Measurements from ENCODE around the gene HEXB. TPM values are rescaled to one million over a fixed set of nuclear protein-coding genes. Genes with fewer than 3 reads are reported as not detected.

The HEXB gene
- total and polyA plus RNA-seq, 2 of the 13 experiments (the other 11 are each of a cell fraction or from before 2014, with no cell fraction given), result 100 to 104 TPM

DNA sequence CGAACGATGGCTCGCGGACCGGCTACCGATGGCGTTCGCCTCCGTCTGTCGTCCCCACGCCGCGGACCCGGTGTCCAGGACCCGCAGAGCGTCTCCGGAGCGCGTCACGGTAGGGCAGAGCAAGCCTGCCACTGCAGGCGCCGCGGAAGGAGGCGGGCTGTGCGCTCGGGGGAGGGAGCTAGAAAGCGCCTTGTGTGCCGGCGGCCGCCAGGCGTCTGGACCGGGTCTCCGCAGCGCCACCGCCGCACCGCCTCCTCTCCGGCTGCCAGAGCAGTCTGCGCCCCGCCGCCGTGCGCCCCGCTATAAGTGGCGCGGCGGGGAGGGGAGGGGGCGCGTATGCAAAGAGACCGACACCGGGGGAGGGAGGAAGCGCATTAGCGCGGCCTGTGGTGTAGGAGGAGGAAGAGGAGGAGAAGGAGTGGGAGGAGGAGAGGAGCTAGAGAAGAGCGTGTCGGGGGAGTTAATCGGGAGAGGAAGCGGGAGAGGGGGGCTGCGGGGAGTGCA is 44.5 kb upstream of the HEXB start, which contains the start of gene ENC1 (continued):
- TF ChIP-seq, protein P1, sequence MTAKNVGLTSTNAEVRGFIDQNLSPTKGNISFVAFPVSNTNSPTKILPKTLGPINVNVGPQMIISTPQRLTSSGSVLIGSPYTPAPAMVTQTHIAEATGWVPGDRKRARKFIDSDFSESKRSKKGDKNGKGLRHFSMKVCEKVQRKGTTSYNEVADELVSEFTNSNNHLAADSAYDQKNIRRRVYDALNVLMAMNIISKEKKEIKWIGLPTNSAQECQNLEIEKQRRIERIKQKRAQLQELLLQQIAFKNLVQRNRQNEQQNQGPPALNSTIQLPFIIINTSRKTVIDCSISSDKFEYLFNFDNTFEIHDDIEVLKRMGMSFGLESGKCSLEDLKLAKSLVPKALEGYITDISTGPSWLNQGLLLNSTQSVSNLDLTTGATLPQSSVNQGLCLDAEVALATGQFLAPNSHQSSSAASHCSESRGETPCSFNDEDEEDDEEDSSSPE (CRISPR knock-in tag; IDR thresholded peaks at IDR 0.05), result peak; percentile 78; the same call in 1 of the 2 replicates
- TF ChIP-seq, protein P2, sequence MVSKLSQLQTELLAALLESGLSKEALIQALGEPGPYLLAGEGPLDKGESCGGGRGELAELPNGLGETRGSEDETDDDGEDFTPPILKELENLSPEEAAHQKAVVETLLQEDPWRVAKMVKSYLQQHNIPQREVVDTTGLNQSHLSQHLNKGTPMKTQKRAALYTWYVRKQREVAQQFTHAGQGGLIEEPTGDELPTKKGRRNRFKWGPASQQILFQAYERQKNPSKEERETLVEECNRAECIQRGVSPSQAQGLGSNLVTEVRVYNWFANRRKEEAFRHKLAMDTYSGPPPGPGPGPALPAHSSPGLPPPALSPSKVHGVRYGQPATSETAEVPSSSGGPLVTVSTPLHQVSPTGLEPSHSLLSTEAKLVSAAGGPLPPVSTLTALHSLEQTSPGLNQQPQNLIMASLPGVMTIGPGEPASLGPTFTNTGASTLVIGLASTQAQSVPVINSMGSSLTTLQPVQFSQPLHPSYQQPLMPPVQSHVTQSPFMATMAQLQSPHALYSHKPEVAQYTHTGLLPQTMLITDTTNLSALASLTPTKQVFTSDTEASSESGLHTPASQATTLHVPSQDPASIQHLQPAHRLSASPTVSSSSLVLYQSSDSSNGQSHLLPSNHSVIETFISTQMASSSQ (IDR thresholded peaks at IDR 0.05; ENCODE audit: low read depth), result peak; percentile 24; the same call in 1 of the 2 replicates
- TF ChIP-seq, protein P2 (CRISPR knock-in tag; IDR thresholded peaks at IDR 0.05; ENCODE audit: borderline replicate concordance), result peak; percentile 89
- TF ChIP-seq MTF1 (CRISPR knock-in tag; IDR thresholded peaks at IDR 0.05), result no peak
- TF ChIP-seq, protein P3, sequence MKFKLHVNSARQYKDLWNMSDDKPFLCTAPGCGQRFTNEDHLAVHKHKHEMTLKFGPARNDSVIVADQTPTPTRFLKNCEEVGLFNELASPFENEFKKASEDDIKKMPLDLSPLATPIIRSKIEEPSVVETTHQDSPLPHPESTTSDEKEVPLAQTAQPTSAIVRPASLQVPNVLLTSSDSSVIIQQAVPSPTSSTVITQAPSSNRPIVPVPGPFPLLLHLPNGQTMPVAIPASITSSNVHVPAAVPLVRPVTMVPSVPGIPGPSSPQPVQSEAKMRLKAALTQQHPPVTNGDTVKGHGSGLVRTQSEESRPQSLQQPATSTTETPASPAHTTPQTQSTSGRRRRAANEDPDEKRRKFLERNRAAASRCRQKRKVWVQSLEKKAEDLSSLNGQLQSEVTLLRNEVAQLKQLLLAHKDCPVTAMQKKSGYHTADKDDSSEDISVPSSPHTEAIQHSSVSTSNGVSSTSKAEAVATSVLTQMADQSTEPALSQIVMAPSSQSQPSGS (CRISPR knock-in tag; IDR thresholded peaks at IDR 0.05), result peak; percentile 77
- TF ChIP-seq CREM (IDR thresholded peaks at IDR 0.05), result no peak
- TF ChIP-seq CREM (CRISPR knock-in tag; IDR thresholded peaks at IDR 0.05), result no peak
- no peak for TF ChIP-seq REXO4 (CRISPR knock-in tag; IDR thresholded peaks at IDR 0.05; ENCODE audit: borderline replicate concordance)
- no peak for TF ChIP-seq ZNF143 (CRISPR knock-in tag; IDR thresholded peaks at IDR 0.05)
- TF ChIP-seq, protein P4, sequence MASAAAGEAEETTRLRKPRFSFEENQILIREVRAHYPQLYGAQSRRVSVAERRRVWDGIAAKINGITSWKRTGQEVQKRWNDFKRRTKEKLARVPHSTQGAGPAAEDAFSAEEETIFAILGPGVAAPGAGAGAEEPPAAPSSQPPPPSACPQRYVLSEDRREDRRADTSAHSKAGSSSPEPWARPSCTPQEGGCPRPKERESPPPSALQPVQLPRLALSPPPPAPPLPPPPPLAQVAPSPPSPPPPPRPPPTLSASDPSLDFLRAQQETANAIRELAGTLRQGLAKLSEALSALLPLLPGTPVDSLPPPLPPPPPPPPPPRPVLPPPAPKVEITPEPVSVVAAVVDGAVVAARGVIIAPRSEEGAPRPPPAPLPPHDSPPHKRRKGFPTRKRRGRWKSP (CRISPR knock-in tag; IDR thresholded peaks at IDR 0.05), result peak; percentile 96
- peak; percentile 52; the same call in 1 of the 2 replicates for TF ChIP-seq SIX4 (CRISPR knock-in tag; IDR thresholded peaks at IDR 0.05)
- TF ChIP-seq SMC3 (IDR thresholded peaks at IDR 0.05; ENCODE audit: low read length), result peak; percentile 5; the same call in 1 of the 2 replicates
- no peak for TF ChIP-seq ZNF256 (CRISPR knock-in tag; conservative IDR thresholded peaks at IDR 0.05)
- TF ChIP-seq GABPA (IDR thresholded peaks at IDR 0.05; ENCODE audit: low read depth, low read length), result no peak
- 0 out of 2 replicates have a peak, but pooled peaks have one; percentile 7 for TF ChIP-seq GABPA (CRISPR knock-in tag; IDR thresholded peaks at IDR 0.05; ENCODE audit: low read depth)
- TF ChIP-seq RARA (CRISPR knock-in tag; IDR thresholded peaks at IDR 0.05), result no peak; the same call in 1 of the 2 replicates
- TF ChIP-seq HHEX (CRISPR knock-in tag; IDR thresholded peaks at IDR 0.05), result no peak
- TF ChIP-seq, protein P5, sequence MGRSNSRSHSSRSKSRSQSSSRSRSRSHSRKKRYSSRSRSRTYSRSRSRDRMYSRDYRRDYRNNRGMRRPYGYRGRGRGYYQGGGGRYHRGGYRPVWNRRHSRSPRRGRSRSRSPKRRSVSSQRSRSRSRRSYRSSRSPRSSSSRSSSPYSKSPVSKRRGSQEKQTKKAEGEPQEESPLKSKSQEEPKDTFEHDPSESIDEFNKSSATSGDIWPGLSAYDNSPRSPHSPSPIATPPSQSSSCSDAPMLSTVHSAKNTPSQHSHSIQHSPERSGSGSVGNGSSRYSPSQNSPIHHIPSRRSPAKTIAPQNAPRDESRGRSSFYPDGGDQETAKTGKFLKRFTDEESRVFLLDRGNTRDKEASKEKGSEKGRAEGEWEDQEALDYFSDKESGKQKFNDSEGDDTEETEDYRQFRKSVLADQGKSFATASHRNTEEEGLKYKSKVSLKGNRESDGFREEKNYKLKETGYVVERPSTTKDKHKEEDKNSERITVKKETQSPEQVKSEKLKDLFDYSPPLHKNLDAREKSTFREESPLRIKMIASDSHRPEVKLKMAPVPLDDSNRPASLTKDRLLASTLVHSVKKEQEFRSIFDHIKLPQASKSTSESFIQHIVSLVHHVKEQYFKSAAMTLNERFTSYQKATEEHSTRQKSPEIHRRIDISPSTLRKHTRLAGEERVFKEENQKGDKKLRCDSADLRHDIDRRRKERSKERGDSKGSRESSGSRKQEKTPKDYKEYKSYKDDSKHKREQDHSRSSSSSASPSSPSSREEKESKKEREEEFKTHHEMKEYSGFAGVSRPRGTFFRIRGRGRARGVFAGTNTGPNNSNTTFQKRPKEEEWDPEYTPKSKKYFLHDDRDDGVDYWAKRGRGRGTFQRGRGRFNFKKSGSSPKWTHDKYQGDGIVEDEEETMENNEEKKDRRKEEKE (IDR thresholded peaks at IDR 0.05), result no peak
- TF ChIP-seq KAT8 (CRISPR knock-in tag; IDR thresholded peaks at IDR 0.05), result 0 out of 2 replicates have a peak, but pooled peaks have one; percentile 45
- no peak; the same call in 1 of the 2 replicates for TF ChIP-seq ZNF839 (CRISPR knock-in tag; IDR thresholded peaks at IDR 0.05; ENCODE audit: borderline replicate concordance)
- peak; percentile 69; the same call in 1 of the 2 replicates for TF ChIP-seq ELF1 (CRISPR knock-in tag; IDR thresholded peaks at IDR 0.05)

Measured in HepG2 (cell line).